HepG2 (cell line): Measurements from ENCODE around the gene MTM1. TPM values are rescaled to one million over a fixed set of nuclear protein-coding genes. Genes with fewer than 3 reads are reported as not detected.

Experiments used
- BCLAF1 ChIP-seq: fragments of 450-650 bp; IDR thresholded peaks from 2 replicates; pipeline ENCODE4 v1.6.1; 2017; ENCODE audit warnings: mild to moderate bottlenecking
- SRSF9 ChIP-seq: fragments of 200-400 bp; formaldehyde crosslinking; IDR thresholded peaks from 2 replicates; pipeline ENCODE4 v1.6.1; 2018; ENCODE audit warnings: borderline replicate concordance, mild to moderate bottlenecking, low read depth, low read length; ENCODE audit not compliant: insufficient read depth, poor library complexity, severe bottlenecking
- THAP9 ChIP-seq: sonication (generic); formaldehyde crosslinking; IDR thresholded peaks from 2 replicates; pipeline ENCODE4; 2020; ENCODE audit warnings: missing genetic modification reagents, mild to moderate bottlenecking, borderline replicate concordance
- ZNF33B ChIP-seq: sonication (generic); formaldehyde crosslinking; IDR thresholded peaks from 2 replicates; pipeline ENCODE4 v1.5.1; 2020; ENCODE audit warnings: mild to moderate bottlenecking, missing genetic modification reagents
- polyA plus RNA-seq, 8 experiments: library from polyadenylated mRNA; depleted of rRNA in 3 of 8; stranded (reverse) in 7 of 8; unstranded in 1 of 8; fragments of >200 nt; fragmentation: Illumina TruSeq in 4 of 8; extraction: Trizol in 4 of 8; gene quantifications; 2 replicates each; pipeline versions ENCODE4 v1.2.1 to v1.2.3, GENCODE V29; 2011 to 2016; ENCODE audit warnings: low read depth in 4 of 8, missing spikeins in 1 of 8, mixed read lengths in 1 of 8; ENCODE audit not compliant: insufficient read depth in 1 of 8
- total RNA-seq, 5 experiments: library from RNA; depleted of rRNA; stranded (reverse); fragments of >200 nt; fragmentation: Illumina TruSeq; extraction: Trizol; gene quantifications; 2 replicates each; pipeline ENCODE4 v1.2.3, GENCODE V29; 2016; ENCODE audit warnings: low read depth in 1 of 5
- TF ChIP-seq, protein P1 (sequence below): IDR thresholded peaks from 2 replicates; pipeline ENCODE4 v1.6.1; 2016; ENCODE audit warnings: missing biosample characterization, missing genetic modification reagents, low read depth

The MTM1 gene
- total and polyA plus RNA-seq, 2 of the 13 experiments (the other 11 are each of a cell fraction or from before 2014, with no cell fraction given), result 12.0 to 15.2 TPM

DNA sequence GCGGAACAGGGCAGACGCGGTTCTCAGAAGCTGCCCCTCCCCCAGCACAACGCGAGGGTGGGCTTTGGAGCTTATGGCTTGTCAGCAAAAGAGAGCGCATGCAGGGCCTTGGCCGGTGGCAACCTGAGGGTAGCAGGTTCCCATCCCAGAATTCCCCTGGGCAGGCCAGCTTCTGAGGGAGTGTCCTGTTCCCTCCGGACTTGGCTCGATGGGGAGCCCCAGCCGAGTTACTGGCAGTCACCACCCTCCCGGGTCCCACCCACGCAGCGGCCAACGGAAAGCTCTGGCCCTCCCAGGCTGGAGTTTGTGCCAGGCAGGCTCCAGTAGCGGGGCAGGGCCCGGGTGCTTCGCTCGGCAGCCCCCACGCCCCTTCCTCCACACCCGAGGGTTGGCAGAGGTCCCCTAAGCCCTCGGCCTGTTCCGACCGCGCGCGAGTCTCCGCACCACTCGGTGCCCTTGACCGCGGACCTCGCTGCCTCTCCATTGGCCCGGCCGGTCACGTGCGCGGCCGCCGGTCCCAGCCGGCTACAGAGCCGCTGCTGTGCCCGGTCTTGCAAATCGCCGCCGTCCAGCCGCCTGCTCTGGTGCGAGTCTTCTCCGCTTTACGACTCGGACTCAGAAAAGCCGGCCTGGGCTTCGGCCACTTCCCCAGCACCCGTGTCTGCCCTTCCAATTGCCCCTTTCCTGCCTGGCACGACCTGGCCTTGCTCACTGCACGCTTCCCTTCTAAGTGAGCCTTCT, 20.9 kb upstream of the MTM1 start (continued):
- TF ChIP-seq BCLAF1 (no peak), SRSF9 (no peak), ZNF33B (no peak), THAP9 (no peak)
- TF ChIP-seq, protein P1, sequence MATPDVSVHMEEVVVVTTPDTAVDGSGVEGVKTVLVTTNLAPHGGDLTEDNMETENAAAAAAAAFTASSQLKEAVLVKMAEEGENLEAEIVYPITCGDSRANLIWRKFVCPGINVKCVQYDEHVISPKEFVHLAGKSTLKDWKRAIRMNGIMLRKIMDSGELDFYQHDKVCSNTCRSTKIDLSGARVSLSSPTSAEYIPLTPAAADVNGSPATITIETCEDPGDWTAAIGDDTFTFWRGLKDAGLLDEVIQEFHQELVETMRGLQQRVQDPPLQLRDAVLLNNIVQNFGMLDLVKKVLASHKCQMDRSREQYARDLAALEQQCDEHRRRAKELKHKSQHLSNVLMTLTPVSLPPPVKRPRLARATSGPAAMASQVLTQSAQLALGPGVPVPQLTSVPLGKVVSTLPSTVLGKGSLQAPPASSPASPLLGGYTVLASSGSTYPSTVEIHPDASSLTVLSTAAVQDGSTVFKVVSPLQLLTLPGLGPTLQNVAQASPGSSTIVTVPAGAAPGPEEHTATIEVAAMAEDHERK (CRISPR knock-in tag), result no peak
